SIG-M5 (cell line): ENCODE measurements around the gene TUBGCP3.
"Not testable (repeated sequence)": the region's sequence is repeated elsewhere in the genome, so short reads cannot be mapped to it uniquely, and the experiment has no call there.

Source experiments
- DNase-seq: peaks from one replicate; lab custom pipeline; 2025; lab: John Stamatoyannopoulos, UW

The TUBGCP3 gene

GRCh38 chr13:112579310-112579843, 8.6 kb downstream of the TUBGCP3 start:
- DNase-seq, result no peak

GRCh38 chr13:112576768-112577167, 11.2 kb downstream of the TUBGCP3 start:
- DNase-seq, result no peak

DNA sequence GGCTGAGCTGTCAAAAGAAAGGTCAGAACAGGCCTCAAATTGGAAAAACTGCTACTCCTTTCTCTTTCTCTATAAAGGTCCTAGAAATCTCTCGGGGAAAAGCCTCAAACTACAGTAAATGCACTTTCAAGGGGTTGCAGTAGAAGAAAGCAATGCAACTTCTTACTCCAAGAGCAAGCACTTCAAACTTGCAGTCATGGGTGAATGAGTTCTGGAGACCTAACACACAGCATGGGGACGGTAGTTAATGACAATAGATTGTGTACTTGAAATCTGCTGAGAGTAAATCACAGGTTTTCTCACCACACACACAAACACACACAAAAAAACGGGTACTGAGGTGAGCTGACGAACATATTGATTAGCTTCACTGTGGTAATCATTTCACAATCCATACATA, 11.8 kb downstream of the TUBGCP3 start:
- DNase-seq, result no peak

- no peak for DNase-seq
Observed at GRCh38 chr13:112575675-112576074, 12.3 kb downstream of the TUBGCP3 start.

DNA sequence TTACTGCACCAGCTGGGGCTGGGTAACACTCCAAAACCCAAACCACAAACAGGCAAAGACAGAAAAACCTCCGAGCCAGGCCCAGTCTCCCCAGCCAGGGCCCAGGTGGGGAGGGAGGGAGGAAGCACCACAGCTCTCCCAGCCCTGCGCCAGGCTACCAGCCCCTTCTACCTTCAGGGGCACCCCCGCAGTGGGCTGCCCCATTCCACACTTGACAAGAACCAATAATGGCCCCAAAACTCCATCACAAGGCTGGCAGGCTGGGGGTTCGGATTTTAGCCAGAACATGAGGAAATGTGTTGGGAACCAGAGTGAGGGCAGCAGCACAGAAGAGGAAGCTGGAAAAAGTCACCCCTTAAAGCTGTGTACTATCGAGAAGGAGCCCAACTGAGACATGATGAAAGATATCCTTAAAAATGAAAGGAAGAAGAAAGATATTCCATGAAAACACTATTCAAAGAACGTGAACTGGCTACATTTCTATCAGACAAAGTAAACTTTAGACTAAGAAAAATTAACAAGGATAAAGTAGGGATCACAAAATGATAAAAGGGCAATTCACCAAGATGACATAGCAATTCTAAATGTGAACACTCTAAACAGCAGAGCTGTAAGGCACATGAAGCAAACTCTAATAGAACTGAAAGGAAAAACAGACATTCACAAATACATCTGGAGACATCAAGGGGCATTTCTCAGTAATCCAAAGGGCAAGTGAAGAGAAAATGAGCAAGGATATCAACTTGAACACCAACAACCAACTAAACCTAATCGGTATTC, 12.9 kb downstream of the TUBGCP3 start:
- DNase-seq, result no peak

DNA sequence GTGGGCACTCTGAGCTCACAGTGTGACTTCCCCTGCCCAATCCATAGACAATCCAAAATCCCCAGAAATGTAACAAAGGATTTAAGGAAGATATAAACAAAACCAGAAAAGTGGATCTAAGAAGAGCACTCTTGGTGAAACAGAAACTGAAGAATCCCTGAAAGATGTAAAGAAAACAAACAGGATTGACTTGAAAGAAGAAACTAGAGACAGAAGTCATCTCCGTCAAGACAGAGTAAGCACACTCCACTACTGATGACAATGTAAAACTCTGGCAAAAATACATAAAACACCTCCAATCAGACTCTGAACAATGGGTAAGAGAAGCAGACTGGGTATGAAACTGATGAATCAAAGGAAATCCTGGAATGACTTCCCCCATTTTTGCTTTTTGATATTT, 13.5 kb downstream of the TUBGCP3 start:
- no peak for DNase-seq

- no peak for DNase-seq
Observed at GRCh38 chr13:112573710-112574109, 14.2 kb downstream of the TUBGCP3 start.

DNA sequence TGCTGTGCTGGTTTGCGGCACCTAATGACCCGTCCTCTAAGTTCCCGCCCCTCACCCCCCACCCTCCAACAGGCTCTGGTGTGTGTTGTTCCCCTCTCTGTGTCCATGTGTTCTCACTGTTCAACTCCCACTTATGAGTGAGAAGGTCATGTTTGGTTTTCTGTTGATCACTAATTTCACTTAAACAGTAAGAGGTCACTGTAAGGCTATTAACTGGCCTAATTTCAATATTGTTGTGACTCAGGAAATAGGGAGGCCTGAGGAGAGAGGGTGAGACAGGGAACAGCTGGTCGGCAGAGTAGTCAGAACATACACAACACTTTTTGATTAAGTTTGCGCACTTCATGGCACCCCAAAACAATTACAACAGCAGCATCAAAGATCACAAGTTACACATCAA, 15.6 kb downstream of the TUBGCP3 start:
- no peak for DNase-seq

- DNase-seq, result no peak
Observed at GRCh38 chr13:112569821-112570220, 18.1 kb downstream of the TUBGCP3 start.

DNA sequence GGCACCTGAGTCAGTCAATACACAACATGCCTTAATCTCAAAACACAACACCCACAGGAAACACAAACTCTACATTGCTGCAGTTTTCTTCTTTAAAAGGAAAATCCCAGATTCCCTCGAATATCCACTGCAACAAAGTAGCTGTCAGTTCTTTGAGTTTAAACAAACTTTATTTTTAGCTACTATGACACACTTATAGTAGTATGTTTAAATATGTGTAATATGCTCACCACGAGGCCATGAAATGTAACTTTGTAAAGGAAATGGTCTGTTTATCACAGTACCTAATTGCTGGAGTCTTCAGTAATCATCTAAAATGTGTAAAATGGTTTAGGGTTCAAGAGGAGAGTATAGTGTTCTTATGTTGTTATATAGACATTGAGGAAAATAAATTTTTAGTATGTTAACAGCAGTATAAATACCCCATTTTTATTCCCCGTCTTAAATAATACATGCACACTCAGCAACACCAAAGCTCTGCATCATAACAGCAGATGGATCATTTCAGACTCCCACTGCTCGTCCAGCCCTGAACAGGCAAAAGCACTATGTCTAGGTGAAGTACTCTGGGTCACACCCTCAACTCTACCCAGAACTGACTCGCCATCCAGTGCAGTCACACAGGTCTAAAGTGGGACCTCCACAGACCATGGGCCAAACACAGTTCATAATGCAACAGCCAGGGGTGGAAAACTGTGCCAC, 20.6 kb downstream of the TUBGCP3 start:
- DNase-seq, result no peak

GRCh38 chr13:112562786-112563383, 25.1 kb downstream of the TUBGCP3 start:
- no peak for DNase-seq

GRCh38 chr13:112562254-112562653, 25.7 kb downstream of the TUBGCP3 start:
- DNase-seq, result no peak

DNA sequence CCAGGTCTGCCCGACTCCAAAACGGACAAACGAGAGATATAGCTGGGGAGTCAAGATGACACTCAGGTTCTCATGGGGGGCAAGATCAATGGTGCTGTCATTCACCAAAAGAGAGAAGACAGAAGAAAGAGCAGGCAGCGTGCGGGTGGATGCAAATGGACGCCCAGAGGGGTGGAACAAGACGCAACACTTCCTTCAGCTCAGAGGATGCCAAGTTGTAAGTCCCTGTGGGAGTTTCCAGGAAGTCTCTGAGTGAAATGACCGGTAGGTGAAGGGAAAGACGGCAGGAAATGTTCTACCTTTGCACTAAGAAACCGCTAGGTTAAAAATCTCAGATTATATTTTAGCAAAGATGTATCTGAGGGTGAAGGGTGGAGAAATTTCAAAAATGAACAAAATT, 26.5 kb downstream of the TUBGCP3 start:
- DNase-seq, result no peak

- no peak for DNase-seq
Observed at GRCh38 chr13:112558696-112559418, 29.1 kb downstream of the TUBGCP3 start.

GRCh38 chr13:112556600-112556999, 31.4 kb downstream of the TUBGCP3 start:
- DNase-seq, result no peak

GRCh38 chr13:112554214-112554850, 33.6 kb downstream of the TUBGCP3 start:
- no peak for DNase-seq

DNA sequence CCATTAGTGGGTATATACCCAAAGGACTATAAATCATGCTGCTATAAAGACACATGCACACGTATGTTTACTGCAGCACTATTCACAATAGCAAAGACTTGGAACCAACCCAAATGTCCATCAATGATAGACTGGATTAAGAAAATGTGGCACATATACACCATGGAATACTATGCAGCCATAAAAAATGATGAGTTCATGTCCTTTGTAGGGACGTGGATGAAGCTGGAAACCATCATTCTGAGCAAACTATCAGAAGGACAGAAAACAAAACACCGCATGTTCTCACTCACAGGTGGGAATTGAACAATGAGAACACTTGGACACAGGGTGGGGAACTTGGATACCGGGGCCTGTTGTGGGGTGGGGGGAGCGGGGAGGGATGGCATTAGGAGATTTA, 39.0 kb downstream of the TUBGCP3 start:
- not testable (repeated sequence) for DNase-seq

DNA sequence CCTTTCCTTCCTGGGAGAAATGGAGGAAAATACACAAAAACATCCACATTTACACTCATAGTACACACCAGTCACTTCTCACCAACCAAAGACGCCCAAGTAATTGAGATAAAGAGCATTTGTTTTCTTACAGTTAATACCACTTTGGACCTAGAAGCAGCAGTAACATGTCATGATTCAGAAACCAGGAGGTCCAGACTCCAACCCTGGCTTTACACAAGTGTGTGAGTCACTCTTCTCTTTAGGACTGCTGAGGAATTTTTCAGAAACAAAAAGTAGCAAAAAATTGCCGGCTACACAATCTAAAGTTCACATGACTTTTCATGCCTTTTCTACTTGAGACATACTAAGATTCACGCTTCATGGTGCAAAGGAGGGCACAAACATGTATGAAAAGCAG, 42.1 kb downstream of the TUBGCP3 start:
- DNase-seq, result no peak

DNA sequence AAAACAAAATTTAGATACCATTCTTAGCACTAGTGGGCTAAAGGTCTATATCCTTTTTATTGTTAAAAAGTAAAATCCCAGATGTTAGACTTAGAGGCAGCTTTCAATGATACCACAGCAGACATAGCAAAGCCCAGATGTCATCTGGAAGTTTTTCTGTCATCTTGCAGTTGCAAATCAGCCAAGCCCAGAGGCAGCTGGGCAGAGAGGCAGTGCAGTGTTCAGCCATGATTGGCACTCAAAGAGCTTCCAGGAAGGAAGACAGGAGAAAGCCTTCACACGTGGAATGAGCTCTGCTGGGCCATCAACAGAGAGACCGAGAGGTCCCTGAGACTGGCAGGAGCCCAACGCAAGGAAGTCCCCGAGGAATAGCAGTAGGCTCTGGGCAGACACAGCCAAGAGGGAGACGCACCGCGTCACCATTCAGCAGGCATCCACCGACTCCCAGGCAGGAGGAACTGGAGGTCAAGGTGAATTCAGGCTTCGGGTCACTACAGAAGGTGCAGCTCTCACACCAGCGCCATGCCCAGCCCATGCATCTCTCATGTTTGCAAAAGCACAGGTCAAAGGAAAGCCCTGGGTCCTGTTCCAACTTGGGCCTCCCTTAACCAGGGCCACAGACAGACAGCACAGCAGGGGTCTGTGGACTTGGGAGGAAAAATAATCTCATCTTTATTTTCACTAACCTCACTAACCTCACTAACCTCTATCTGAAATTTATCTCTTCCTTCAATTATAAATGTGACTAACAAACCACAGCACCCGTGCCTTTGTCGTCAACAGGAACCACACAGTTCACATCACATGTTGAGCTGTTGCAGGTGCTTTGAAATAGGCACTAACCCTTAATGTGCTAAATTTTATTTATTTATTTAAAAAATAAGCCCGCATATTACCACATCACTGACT, 54.9 kb downstream of the TUBGCP3 start:
- DNase-seq, result no peak

DNA sequence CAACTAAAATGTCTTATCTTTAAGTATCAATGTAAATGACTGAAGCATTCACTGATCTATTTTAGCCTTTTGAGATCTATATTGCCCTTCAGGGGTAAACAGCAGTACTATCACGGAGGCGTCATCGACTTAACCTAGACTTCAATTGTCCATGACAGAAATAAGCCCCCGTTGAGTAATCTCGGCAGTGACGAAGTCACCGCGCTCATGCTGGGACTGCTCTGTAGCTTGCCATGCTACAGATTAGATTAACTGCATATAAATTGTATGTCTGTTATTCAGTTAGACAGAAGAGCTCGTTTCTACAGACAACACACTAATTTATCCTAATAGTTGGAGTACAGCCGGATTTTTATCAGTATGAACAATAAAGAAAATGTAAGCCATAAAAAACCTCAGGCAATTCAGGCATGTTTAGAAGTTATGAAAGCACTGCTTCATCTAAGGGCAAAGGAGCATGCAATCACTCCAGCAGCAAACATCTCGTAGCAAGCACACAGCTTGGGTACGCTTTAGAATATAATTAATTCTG, 56.6 kb downstream of the TUBGCP3 start:
- DNase-seq, result no peak
